Effector memory CD4-positive, alpha-beta T cell (primary cell): Measurements from ENCODE around the gene CTSO.
"Not testable (repeated sequence)": the region's sequence is repeated elsewhere in the genome, so short reads cannot be mapped to it uniquely, and the experiment has no call there.

Source experiments
- DNase-seq, 3 donors: peaks; one replicate each; pipeline ENCODE4 v3.0.0-alpha.2; 2020
- H3K27ac ChIP-seq: 2 replicates; pipeline ENCODE4 v1.7.0; 2013; ENCODE audit warnings: mild to moderate bottlenecking, low read length, moderate library complexity; ENCODE audit not compliant: insufficient read depth, poor library complexity, severe bottlenecking
- H3K27me3 ChIP-seq: replicated peaks from 2 replicates; pipeline ENCODE4 v1.7.0; 2013; ENCODE audit warnings: mild to moderate bottlenecking, low read length; ENCODE audit not compliant: insufficient read depth, control insufficient read depth, poor library complexity, severe bottlenecking
- H3K36me3 ChIP-seq: 2 replicates; pipeline ENCODE4 v1.7.0; 2013; ENCODE audit warnings: mild to moderate bottlenecking, low read length, moderate library complexity; ENCODE audit not compliant: control insufficient read depth, insufficient read depth
- H3K4me1 ChIP-seq: 2 replicates; pipeline ENCODE4 v1.7.0; 2013; ENCODE audit warnings: low read length, mild to moderate bottlenecking; ENCODE audit not compliant: control insufficient read depth, insufficient read depth, poor library complexity, severe bottlenecking
- H3K4me3 ChIP-seq: 2 replicates; pipeline ENCODE4 v1.7.0; 2013; ENCODE audit warnings: low read length, low read depth, mild to moderate bottlenecking; ENCODE audit not compliant: insufficient read depth, poor library complexity, severe bottlenecking
- H3K9me3 ChIP-seq: 2 replicates; pipeline ENCODE4 v1.7.0; 2013; ENCODE audit warnings: mild to moderate bottlenecking, low read length, moderate library complexity; ENCODE audit not compliant: control insufficient read depth

The CTSO gene

DNA sequence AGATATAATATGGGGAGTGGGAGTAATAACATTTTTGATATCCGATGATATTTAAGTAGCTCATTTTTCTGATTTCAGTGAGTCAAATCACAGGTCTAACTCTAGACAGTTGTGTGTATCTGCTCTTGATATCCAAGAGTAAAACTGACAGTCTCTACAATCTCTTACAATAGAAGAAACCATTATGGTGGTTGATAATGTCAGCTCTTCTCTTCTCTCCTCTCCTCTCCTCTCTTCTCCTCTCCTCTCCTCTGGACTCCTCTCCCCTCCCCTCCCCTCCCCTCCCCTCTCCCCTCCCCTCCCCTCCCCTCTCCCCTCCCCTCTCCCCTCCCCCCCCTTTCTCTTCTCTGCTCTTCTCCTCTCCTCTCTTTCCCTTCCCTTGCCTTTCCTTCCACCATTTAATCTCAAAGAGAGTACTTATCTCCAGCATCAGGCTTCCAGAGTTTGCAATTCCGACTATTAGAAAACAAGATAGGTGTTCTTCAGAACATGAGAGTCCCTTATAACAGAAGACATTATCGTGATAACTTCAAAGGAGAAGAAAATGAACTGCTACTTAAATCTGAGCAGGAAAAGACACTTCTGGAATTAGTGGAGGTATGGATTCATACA, 43.9 kb downstream of the CTSO start:
- H3K9me3 ChIP-seq: no peaks in the 10 kb centered on the region
- H3K36me3 ChIP-seq: no peaks in the 10 kb centered on the region
- H3K27me3 ChIP-seq: no peaks in the 10 kb centered on the region
- no peak overlapping the region for H3K27ac ChIP-seq
- H3K4me3 ChIP-seq: no peak overlapping the region
- no peaks in the 10 kb centered on the region for H3K4me1 ChIP-seq
- DNase-seq: no peak

- Histone ChIP-seq H3K27me3 (no peaks in the 10 kb centered on the region), H3K4me1 (no peaks in the 10 kb centered on the region), H3K9me3 (no peaks in the 10 kb centered on the region), H3K27ac (no peak overlapping the region), H3K4me3 (no peak overlapping the region), H3K36me3 (no peaks in the 10 kb centered on the region)
- DNase-seq: no peak
Observed at GRCh38 chr4:155908187-155909139, 45.2 kb downstream of the CTSO start.

DNA sequence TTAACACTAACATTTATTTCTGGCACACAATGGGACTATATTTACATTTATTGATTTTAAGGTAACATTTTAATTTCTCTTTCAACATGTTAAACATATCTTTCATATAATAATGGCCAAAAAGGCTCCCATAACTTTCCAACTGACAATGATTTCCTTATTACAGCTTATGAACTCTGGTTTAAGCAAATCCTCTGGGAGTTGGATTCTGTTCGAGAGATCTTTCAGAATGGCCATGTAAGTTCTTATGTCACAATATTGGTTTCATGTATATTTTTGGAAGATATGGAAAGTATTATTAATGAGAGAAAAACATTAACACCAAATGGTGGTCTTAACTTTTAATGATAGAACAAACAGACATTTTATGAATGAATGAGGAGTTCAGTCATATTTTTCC, 46.1 kb downstream of the CTSO start:
- Histone ChIP-seq H3K4me1 (no peaks in the 10 kb centered on the region), H3K36me3 (no peaks in the 10 kb centered on the region), H3K27ac (no peak overlapping the region), H3K27me3 (no peaks in the 10 kb centered on the region), H3K4me3 (no peak overlapping the region), H3K9me3 (no peaks in the 10 kb centered on the region)
- no peak for DNase-seq

DNA sequence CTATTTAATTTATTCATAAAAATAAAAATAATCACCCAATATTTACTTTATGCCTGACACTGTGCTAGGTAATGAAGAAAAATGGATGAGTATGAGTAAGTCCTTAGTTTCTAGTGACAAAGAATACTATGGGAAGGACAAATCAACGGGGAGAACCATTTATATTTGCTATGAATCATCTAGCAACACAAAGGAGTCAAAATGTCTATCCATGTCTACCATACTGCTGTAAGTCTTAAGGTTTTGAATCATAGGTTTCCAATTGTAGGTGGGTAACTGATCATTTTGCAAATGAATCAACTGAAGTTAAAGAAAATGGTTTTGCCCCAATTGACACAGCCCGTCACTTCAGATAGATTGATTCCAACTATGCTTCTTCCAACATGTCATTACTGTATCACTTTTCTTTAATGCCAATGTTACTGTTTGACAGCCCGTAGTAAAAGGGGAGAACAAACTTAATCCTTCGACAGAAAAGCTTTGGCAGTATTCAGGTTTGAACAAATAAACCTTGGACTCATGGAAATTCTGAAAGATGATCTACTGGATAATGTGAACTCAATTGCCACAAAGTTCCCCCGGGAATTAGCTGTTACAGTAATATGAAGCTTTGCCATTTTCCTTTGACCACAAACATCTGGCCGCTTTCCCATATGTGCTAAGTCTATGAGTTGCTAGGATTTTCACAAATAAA, 47.0 kb downstream of the CTSO start:
- Histone ChIP-seq H3K9me3 (no peaks in the 10 kb centered on the region), H3K4me1 (no peaks in the 10 kb centered on the region), H3K27me3 (no peaks in the 10 kb centered on the region), H3K27ac (no peak overlapping the region), H3K4me3 (no peak overlapping the region), H3K36me3 (no peaks in the 10 kb centered on the region)
- DNase-seq: no peak

DNA sequence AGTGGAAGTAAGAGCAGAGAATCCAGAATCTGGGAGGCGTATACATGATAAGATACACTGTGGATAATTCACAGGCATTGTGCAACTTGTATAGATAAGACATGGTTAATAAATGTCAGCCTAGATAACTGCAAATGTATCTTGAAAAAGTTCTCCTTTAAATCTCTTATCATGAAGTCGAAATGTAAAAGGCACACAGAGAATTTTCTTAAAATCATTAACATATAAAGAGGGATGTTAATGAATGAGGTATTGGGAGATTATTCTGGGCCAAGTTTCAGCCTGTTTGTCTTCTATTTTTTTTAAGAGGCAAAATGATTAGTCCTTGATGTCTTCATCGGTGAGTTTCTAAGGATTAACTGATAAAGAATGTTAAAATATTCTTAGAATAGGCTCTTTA, 49.3 kb downstream of the CTSO start:
- Histone ChIP-seq H3K4me3 (no peak overlapping the region), H3K36me3 (no peaks in the 10 kb centered on the region), H3K27ac (no peak overlapping the region), H3K27me3 (no peaks in the 10 kb centered on the region), H3K9me3 (no peaks in the 10 kb centered on the region), H3K4me1 (no peaks in the 10 kb centered on the region)
- DNase-seq: no peak

DNA sequence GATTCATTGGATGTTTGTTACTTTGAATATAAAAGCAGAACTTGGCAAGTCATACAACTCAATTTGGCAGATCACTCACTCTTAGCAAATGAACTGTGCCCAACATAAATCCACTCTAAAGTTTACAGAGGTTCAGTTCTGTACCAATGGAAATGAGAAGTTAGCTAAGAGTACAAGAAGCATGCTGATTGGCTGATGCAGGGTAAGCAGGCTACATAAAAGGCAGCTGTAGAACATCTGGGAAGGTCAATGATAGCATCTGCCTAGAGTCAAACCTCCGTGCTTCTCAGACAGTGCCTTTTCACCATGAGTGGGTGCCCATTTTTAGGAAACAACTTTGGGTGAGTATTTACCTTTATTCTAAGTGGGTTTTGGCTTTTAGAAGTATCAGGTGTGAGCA, 50.2 kb downstream of the CTSO start, which contains the start of gene TDO2:
TSS of gene TDO2 (plus strand) at position 244 of the 400 bp plus-strand sequence. CDS start at position 307, 63 bp downstream.
- no peaks in the 10 kb centered on the region for H3K9me3 ChIP-seq
- H3K27me3 ChIP-seq: no peaks in the 10 kb centered on the region
- no peak within 1 kb of the TSS for H3K27ac ChIP-seq
- DNase-seq: no peak
- no peak within 1 kb of the TSS for H3K4me3 ChIP-seq
- no peaks in the 10 kb centered on the region for H3K4me1 ChIP-seq
- no peaks in the 10 kb centered on the region for H3K36me3 ChIP-seq

DNA sequence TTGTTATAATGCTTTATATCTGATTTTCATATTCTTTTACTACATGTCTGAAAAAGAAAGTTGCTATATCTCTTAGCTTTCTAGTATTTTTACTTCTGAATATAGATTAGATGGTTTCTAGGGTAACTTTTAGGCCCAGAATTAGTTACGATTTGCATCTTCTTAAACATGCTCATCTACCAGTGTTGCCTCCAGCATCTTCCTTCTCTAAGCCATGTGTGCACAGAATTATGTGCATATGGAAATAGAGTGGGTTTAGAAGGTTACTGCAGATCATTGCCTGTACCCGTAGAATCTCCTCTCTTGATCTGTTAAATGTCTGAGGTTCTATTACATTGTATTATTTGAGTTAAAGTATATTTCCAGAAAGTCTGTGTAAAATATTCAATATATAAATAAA, 52.7 kb downstream of the CTSO start:
- no peak for DNase-seq
- Histone ChIP-seq H3K27me3 (no peaks in the 10 kb centered on the region), H3K9me3 (no peaks in the 10 kb centered on the region), H3K4me1 (no peaks in the 10 kb centered on the region), H3K36me3 (no peaks in the 10 kb centered on the region), H3K4me3 (no peak overlapping the region), H3K27ac (no peak overlapping the region)

DNA sequence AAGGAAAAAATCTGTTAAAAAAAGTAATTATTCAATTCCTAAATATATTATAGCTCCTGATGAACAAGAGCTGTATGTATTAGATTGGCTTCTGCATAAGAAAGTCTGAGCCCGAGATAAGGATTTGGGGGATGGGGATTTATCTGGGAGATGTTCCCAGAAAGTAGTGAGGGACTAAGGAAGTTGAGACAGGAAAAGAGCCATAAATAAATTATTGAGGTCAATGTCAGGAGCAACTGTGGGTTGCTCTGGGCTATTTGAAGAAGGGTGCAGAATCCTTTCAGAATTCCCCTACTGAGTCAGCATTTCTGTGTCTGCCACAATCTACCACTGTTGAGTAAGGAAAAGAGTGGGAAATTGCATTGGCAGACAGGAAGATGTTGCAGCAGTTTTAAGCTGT, 53.3 kb downstream of the CTSO start:
- H3K4me1 ChIP-seq: no peaks in the 10 kb centered on the region
- no peak for DNase-seq
- no peaks in the 10 kb centered on the region for H3K36me3 ChIP-seq
- no peak overlapping the region for H3K27ac ChIP-seq
- H3K4me3 ChIP-seq: no peak overlapping the region
- no peaks in the 10 kb centered on the region for H3K27me3 ChIP-seq
- H3K9me3 ChIP-seq: no peaks in the 10 kb centered on the region

DNA sequence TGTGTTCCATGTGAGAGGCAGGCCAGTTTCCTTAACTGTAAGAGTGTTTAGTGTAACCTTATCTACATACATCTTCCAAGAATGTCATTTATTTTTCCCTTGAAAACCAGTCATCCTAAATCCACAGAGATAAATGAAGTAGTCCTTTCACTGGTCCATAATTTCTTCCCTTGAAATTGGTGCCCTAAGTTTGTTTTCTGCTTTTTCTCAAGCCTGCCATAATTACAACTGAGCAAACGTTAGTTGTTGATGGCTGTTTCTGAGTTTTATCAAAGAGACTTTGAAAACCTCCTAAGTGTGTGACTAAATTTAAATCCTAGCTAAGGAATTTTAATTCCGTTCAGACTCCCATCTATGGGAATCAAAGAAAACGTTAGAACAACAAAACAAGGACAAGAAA, 53.8 kb downstream of the CTSO start:
- H3K4me3 ChIP-seq: no peak overlapping the region
- no peaks in the 10 kb centered on the region for H3K27me3 ChIP-seq
- H3K4me1 ChIP-seq: no peaks in the 10 kb centered on the region
- no peak for DNase-seq
- no peaks in the 10 kb centered on the region for H3K9me3 ChIP-seq
- no peak overlapping the region for H3K27ac ChIP-seq
- H3K36me3 ChIP-seq: no peaks in the 10 kb centered on the region

GRCh38 chr4:155898371-155898770, 55.3 kb downstream of the CTSO start:
- H3K9me3 ChIP-seq, H3K27ac ChIP-seq, H3K27me3 ChIP-seq, DNase-seq, H3K4me3 ChIP-seq, H3K36me3 ChIP-seq, H3K4me1 ChIP-seq: not testable (repeated sequence)
